Measurements from ENCODE around the gene ARHGEF18. TPM values are rescaled to one million over a fixed set of nuclear protein-coding genes. Genes with fewer than 3 reads are reported as not detected.
"Not testable (repeated sequence)": the region's sequence is repeated elsewhere in the genome, so short reads cannot be mapped to it uniquely, and the experiment has no call there.

The ARHGEF18 gene
- total RNA-seq, result 12.5 TPM
- long read RNA-seq, partial matches to known transcripts, result 9 of 18 reads
- long read RNA-seq, other reads (novel, unspliced or antisense), result 9 of 18 reads

- intact Hi-C loops (cut with DNase I), result no loop called here
- peak; percentile 88 for DNase-seq (ENCODE audit: low spot score)
Observed at GRCh38 chr19:7348587-7349230, at the start of gene ARHGEF18. TSS of gene ARHGEF18 (plus strand) at chr19:7348937. CDS start at chr19:7362891, 13,954 bp downstream.

- intact Hi-C loops (cut with DNase I), result no loop called here
- DNase-seq (ENCODE audit: low spot score), result no peak
Observed at GRCh38 chr19:7301525-7301924, 47.2 kb upstream of the ARHGEF18 start.

GRCh38 chr19:7303470-7303869 lies 45.3 kb upstream of the ARHGEF18 start:
- intact Hi-C loops (cut with DNase I), result no loop called here
- DNase-seq (ENCODE audit: low spot score), result no peak

- no peak for DNase-seq (ENCODE audit: low spot score)
- intact Hi-C loops (cut with DNase I), result no loop called here
Observed at GRCh38 chr19:7304200-7304599, 44.5 kb upstream of the ARHGEF18 start.

- no peak for DNase-seq (ENCODE audit: low spot score)
- intact Hi-C loops (cut with DNase I), result no loop called here
Observed at GRCh38 chr19:7307590-7308218, 41.0 kb upstream of the ARHGEF18 start.

- DNase-seq (ENCODE audit: low spot score); intact Hi-C loops (cut with DNase I): not testable (repeated sequence)
Observed at GRCh38 chr19:7308327-7308726, 40.4 kb upstream of the ARHGEF18 start.

- no peak for DNase-seq (ENCODE audit: low spot score)
- intact Hi-C loops (cut with DNase I), result no loop called here
Observed at GRCh38 chr19:7311911-7312310, 36.8 kb upstream of the ARHGEF18 start.

- no peak for DNase-seq (ENCODE audit: low spot score)
- intact Hi-C loops (cut with DNase I), result no loop called here
Observed at GRCh38 chr19:7312816-7313215, 35.9 kb upstream of the ARHGEF18 start.

GRCh38 chr19:7318176-7318575 lies 30.6 kb upstream of the ARHGEF18 start:
- intact Hi-C loops (cut with DNase I), result no loop called here

GRCh38 chr19:7326105-7326877 lies 22.4 kb upstream of the ARHGEF18 start:
- intact Hi-C loops (cut with DNase I), result no loop called here
- no peak for DNase-seq (ENCODE audit: low spot score)

More at GRCh38 chr19:7318176-7318575, 30.6 kb upstream of the ARHGEF18 start:
- DNase-seq (ENCODE audit: low spot score), result no peak

- DNase-seq (ENCODE audit: low spot score), result no peak
Observed at GRCh38 chr19:7327802-7328201, 20.9 kb upstream of the ARHGEF18 start.

GRCh38 chr19:7328647-7329046 lies 20.1 kb upstream of the ARHGEF18 start:
- intact Hi-C loops (cut with DNase I), result no loop called here
- no peak for DNase-seq (ENCODE audit: low spot score)

More at GRCh38 chr19:7327802-7328201, 20.9 kb upstream of the ARHGEF18 start:
- intact Hi-C loops (cut with DNase I), result no loop called here

GRCh38 chr19:7331446-7331845 lies 17.3 kb upstream of the ARHGEF18 start:
- DNase-seq (ENCODE audit: low spot score), result no peak
- intact Hi-C loops (cut with DNase I), result no loop called here

GRCh38 chr19:7333198-7334118 lies 15.3 kb upstream of the ARHGEF18 start:
- no peak for DNase-seq (ENCODE audit: low spot score)
- intact Hi-C loops (cut with DNase I), result loop anchor here (2.0 kb wide), 1 partner anchor 151 kb away; no protein-coding TSS in a partner anchor

- DNase-seq (ENCODE audit: low spot score), result no peak
- intact Hi-C loops (cut with DNase I), result no loop called here
Observed at GRCh38 chr19:7336321-7336973, 12.3 kb upstream of the ARHGEF18 start.

- intact Hi-C loops (cut with DNase I), result no loop called here
- DNase-seq (ENCODE audit: low spot score), result no peak
Observed at GRCh38 chr19:7337380-7338194, 11.2 kb upstream of the ARHGEF18 start.

GRCh38 chr19:7340959-7341837 lies 7.5 kb upstream of the ARHGEF18 start:
- intact Hi-C loops (cut with DNase I), result loop anchor here (1.0 to 2.0 kb wide), 2 partner anchors 192 to 239 kb away; no protein-coding TSS in a partner anchor

More at GRCh38 chr19:7340959-7341837, 7.5 kb upstream of the ARHGEF18 start:
- peak; percentile 90 for DNase-seq (ENCODE audit: low spot score)

All from cardiac septum (tissue), 1 donor.